Activated CD8-positive, alpha-beta T cell treated with anti-CD3 and anti-CD28 coated beads for 36 hours (primary cell): ENCODE data around the gene SLC35B2. TPM values are rescaled to one million over a fixed set of nuclear protein-coding genes. Genes with fewer than 3 reads are reported as not detected.

Experiments
- ATAC-seq: fragments of 200-7000 bp; cut with Tn5 transposase; one replicate; pipeline ENCODE4 v1.10.0; 2021; ENCODE audit warnings: mild to moderate bottlenecking, moderate library complexity
- CTCF ChIA-PET: fragments of 350-600 bp; sonication (Branson Sonifier 250); formaldehyde crosslinking; loops from one replicate; lab custom pipeline; 2021; ENCODE audit warnings: antibody characterized with exemption; lab: Charles Lee
- POLR2A ChIA-PET: fragments of 350-600 bp; sonication (Branson Sonifier 250); formaldehyde crosslinking; loops from one replicate; lab custom pipeline; 2021; ENCODE audit warnings: antibody characterized with exemption; lab: Charles Lee
- DNase-seq: peaks from one replicate; pipeline ENCODE4 v3.0.0-alpha.2; 2020
- H3K27ac Mint-ChIP-seq: one replicate; pipeline ENCODE4 v1.8.0; 2021; ENCODE audit warnings: mild to moderate bottlenecking, mixed read lengths
- H3K27me3 Mint-ChIP-seq: one replicate; pipeline ENCODE4 v1.8.0; 2021; ENCODE audit warnings: mixed read lengths
- H3K36me3 Mint-ChIP-seq: one replicate; pipeline ENCODE4 v1.8.0; 2021; ENCODE audit warnings: low read depth, mixed read lengths
- H3K4me1 Mint-ChIP-seq: one replicate; pipeline ENCODE4 v1.8.0; 2021; ENCODE audit warnings: low read depth, mixed read lengths
- H3K4me3 Mint-ChIP-seq: one replicate; pipeline ENCODE4 v1.8.0; 2021; ENCODE audit warnings: mild to moderate bottlenecking, moderate library complexity, mixed read lengths
- H3K9me3 Mint-ChIP-seq: one replicate; pipeline ENCODE4 v1.8.0; 2021; ENCODE audit warnings: mixed read lengths
- intact Hi-C: fragments of 100-400 bp; cut with micrococcal nuclease; formaldehyde crosslinking; loops from one replicate; pipeline ENCODE4 v1.10.0; 2022
- total RNA-seq, 2 experiments: library from RNA; stranded (reverse); gene quantifications; one replicate each; pipeline ENCODE4 v1.2.3, GENCODE V29; 2021
- TF ChIP-seq, protein P1 (sequence below): fragments of 200-600 bp; IDR thresholded peaks from one replicate; pipeline ENCODE4 v1.8.0; 2022; ENCODE audit warnings: antibody characterized with exemption, mild to moderate bottlenecking

The SLC35B2 gene
- total RNA-seq, 2 experiments from 2014 or later, result 15.4 to 16.7 TPM

- TF ChIP-seq, protein P1, sequence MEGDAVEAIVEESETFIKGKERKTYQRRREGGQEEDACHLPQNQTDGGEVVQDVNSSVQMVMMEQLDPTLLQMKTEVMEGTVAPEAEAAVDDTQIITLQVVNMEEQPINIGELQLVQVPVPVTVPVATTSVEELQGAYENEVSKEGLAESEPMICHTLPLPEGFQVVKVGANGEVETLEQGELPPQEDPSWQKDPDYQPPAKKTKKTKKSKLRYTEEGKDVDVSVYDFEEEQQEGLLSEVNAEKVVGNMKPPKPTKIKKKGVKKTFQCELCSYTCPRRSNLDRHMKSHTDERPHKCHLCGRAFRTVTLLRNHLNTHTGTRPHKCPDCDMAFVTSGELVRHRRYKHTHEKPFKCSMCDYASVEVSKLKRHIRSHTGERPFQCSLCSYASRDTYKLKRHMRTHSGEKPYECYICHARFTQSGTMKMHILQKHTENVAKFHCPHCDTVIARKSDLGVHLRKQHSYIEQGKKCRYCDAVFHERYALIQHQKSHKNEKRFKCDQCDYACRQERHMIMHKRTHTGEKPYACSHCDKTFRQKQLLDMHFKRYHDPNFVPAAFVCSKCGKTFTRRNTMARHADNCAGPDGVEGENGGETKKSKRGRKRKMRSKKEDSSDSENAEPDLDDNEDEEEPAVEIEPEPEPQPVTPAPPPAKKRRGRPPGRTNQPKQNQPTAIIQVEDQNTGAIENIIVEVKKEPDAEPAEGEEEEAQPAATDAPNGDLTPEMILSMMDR, result no peak
- Mint-ChIP-seq H3K27ac (peak overlapping the region; percentile 93), H3K36me3 (peaks cover 16% of the 10 kb centered on the region), H3K4me3 (peak overlapping the region; percentile 76), H3K27me3 (no peaks in the 10 kb centered on the region), H3K4me1 (peaks cover 21% of the 10 kb centered on the region), H3K9me3 (no peaks in the 10 kb centered on the region)
- POLR2A ChIA-PET, result interaction anchor here (1.0 to 5.6 kb wide), 8 partner anchors 8 to 509 kb away, joined by 3 to 54 read pairs (median 5); partner anchors contain the start of genes HSP90AB1 and SLC29A1
- DNase-seq (peak; percentile 85), ATAC-seq (peak; percentile 85)
- intact Hi-C loops, result loop anchor here (5.0 to 10.0 kb wide), 2 partner anchors 65 to 132 kb away; no protein-coding TSS in a partner anchor
- CTCF ChIA-PET, result interaction anchor here (0.6 to 5.5 kb wide), 18 partner anchors 9 to 142 kb away, joined by 3 to 38 read pairs (median 4); partner anchors contain the start of genes HSP90AB1, MYMX and SLC29A1
Measured at GRCh38 chr6:44237021-44237812, 20.1 kb downstream of the SLC35B2 start.

- CTCF ChIA-PET, result interaction anchor here (0.7 to 5.5 kb wide), 12 partner anchors 10 to 138 kb away, joined by 3 to 52 read pairs (median 6); partner anchors contain the start of genes HSP90AB1 and SLC29A1
- H3K4me3 Mint-ChIP-seq, result no peak overlapping the region
- H3K36me3 Mint-ChIP-seq, result peaks cover 24% of the 10 kb centered on the region
- H3K9me3 Mint-ChIP-seq, result no peaks in the 10 kb centered on the region
- TF ChIP-seq, protein P1, result no peak
- intact Hi-C loops, result loop anchor here (5.0 to 10.0 kb wide), 2 partner anchors 64 to 131 kb away; no protein-coding TSS in a partner anchor
- no peaks in the 10 kb centered on the region for H3K27me3 Mint-ChIP-seq
- H3K27ac Mint-ChIP-seq, result no peak overlapping the region
- POLR2A ChIA-PET, result interaction anchor here (1.0 to 7.6 kb wide), 4 partner anchors 9 to 61 kb away, joined by 3 to 64 read pairs (median 29); partner anchors contain the start of genes HSP90AB1 and SLC29A1
- no peak for DNase-seq
- H3K4me1 Mint-ChIP-seq, result peaks cover 21% of the 10 kb centered on the region
- ATAC-seq, result no peak
Measured at GRCh38 chr6:44235891-44236516, 21.3 kb downstream of the SLC35B2 start.

- no peak for DNase-seq
- ChIA-PET POLR2A (interaction anchor here (1.3 to 7.6 kb wide), 5 partner anchors 8 to 81 kb away, joined by 3 to 64 read pairs (median 5); partner anchors contain the start of genes HSP90AB1 and SLC29A1), CTCF (interaction anchor here (0.9 to 5.5 kb wide), 15 partner anchors 11 to 140 kb away, joined by 3 to 52 read pairs (median 5); partner anchors contain the start of genes HSP90AB1, SLC29A1 and SLC35B2)
- H3K27ac Mint-ChIP-seq, result no peak overlapping the region
- H3K27me3 Mint-ChIP-seq, result no peaks in the 10 kb centered on the region
- TF ChIP-seq, protein P1, result no peak
- peaks cover 31% of the 10 kb centered on the region for H3K36me3 Mint-ChIP-seq
- peaks cover 21% of the 10 kb centered on the region for H3K4me1 Mint-ChIP-seq
- intact Hi-C loops, result loop anchor here (5.0 to 10.0 kb wide), 2 partner anchors 63 to 130 kb away; no protein-coding TSS in a partner anchor
- H3K9me3 Mint-ChIP-seq, result no peaks in the 10 kb centered on the region
- ATAC-seq, result no peak
- no peak overlapping the region for H3K4me3 Mint-ChIP-seq
Measured at GRCh38 chr6:44235269-44235668, 22.1 kb downstream of the SLC35B2 start.

GRCh38 chr6:44234101-44235025 is 23.0 kb downstream of the SLC35B2 start:
- intact Hi-C loops, result loop anchor here (5.0 to 10.0 kb wide), 2 partner anchors 62 to 130 kb away; no protein-coding TSS in a partner anchor
- Mint-ChIP-seq H3K4me3 (no peak overlapping the region), H3K4me1 (peaks cover 20% of the 10 kb centered on the region), H3K27ac (no peak overlapping the region), H3K9me3 (no peaks in the 10 kb centered on the region), H3K27me3 (no peaks in the 10 kb centered on the region), H3K36me3 (peaks cover 38% of the 10 kb centered on the region)
- DNase-seq, result peak; percentile 51
- CTCF ChIA-PET, result interaction anchor here (0.6 to 5.5 kb wide), 17 partner anchors 8 to 139 kb away, joined by 3 to 52 read pairs (median 4); partner anchors contain the start of genes HSP90AB1, SLC29A1 and SLC35B2
- POLR2A ChIA-PET, result interaction anchor here (1.0 to 7.6 kb wide), 5 partner anchors 8 to 80 kb away, joined by 3 to 64 read pairs (median 6); partner anchors contain the start of genes HSP90AB1 and SLC29A1
- TF ChIP-seq, protein P1, result peak; percentile 73
- ATAC-seq, result peak; percentile 25
